Measurements from ENCODE around the gene ST6GAL1.

Gene ST6GAL1

GRCh38 chr3:186915806-186916796 lies 14.2 kb upstream of the ST6GAL1 start:
- no peak for DNase-seq (ENCODE audit: low read depth)

- no peak for DNase-seq (ENCODE audit: low read depth)
Observed at GRCh38 chr3:186917512-186918312, 12.6 kb upstream of the ST6GAL1 start.

GRCh38 chr3:186920301-186920700 lies 10.0 kb upstream of the ST6GAL1 start:
- no peak for DNase-seq (ENCODE audit: low read depth)

- no peak for DNase-seq (ENCODE audit: low read depth)
Observed at GRCh38 chr3:186920796-186921195, 9.5 kb upstream of the ST6GAL1 start.

DNA sequence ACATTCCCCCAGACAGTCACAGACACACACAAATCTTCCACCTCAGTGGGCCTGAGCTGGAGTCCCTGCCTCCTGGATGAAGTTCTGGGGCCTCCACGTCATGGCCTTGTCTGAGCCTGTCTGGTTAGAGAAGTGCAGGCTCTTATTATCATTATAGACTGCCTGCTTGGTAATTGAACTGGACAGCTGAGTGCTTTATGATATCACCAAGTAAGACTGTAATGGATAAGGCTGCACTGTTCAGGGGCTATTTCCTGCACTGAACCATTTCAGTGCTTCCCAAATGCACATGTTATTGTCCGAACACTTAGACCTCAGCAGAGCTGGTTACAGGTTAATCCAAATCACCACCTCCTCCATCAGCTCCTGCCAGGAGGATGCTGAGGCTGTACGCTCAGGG lies 8.7 kb upstream of the ST6GAL1 start:
- no peak for DNase-seq (ENCODE audit: low read depth)

GRCh38 chr3:186922224-186922623 lies 8.1 kb upstream of the ST6GAL1 start:
- no peak for DNase-seq (ENCODE audit: low read depth)

GRCh38 chr3:186922790-186923189 lies 7.5 kb upstream of the ST6GAL1 start:
- no peak for DNase-seq (ENCODE audit: low read depth)

- no peak for DNase-seq (ENCODE audit: low read depth)
Observed at GRCh38 chr3:186923241-186923640, 7.1 kb upstream of the ST6GAL1 start.

GRCh38 chr3:186925826-186926225 lies 4.5 kb upstream of the ST6GAL1 start:
- DNase-seq (ENCODE audit: low read depth) = no peak

DNA sequence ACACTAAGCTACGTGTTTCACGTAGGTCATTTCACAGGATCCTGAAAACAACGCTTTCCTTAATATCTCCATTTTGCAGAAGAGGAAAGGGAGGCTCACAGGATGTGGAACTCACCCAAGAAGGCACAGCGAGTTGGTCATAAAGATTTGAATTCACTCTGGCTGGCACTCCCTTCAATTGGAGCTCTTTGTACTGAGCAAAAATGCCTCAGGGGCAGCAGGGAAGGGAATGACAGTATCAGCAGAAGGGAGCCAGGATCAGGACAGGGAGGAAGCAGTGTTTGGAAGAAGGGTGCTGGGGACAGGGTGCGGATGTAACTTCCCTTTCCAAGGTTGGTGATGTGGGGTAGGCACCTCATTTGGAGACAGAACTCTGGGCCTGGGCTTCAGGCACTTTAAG lies 1.1 kb upstream of the ST6GAL1 start:
- no peak for DNase-seq (ENCODE audit: low read depth)

- DNase-seq (ENCODE audit: low read depth) = no peak
Observed at GRCh38 chr3:186929685-186930084, 641 bp upstream of the ST6GAL1 start.

GRCh38 chr3:186930641-186931531 lies 560 bp downstream of the ST6GAL1 start:
- DNase-seq (ENCODE audit: low read depth) = peak; percentile 46

DNA sequence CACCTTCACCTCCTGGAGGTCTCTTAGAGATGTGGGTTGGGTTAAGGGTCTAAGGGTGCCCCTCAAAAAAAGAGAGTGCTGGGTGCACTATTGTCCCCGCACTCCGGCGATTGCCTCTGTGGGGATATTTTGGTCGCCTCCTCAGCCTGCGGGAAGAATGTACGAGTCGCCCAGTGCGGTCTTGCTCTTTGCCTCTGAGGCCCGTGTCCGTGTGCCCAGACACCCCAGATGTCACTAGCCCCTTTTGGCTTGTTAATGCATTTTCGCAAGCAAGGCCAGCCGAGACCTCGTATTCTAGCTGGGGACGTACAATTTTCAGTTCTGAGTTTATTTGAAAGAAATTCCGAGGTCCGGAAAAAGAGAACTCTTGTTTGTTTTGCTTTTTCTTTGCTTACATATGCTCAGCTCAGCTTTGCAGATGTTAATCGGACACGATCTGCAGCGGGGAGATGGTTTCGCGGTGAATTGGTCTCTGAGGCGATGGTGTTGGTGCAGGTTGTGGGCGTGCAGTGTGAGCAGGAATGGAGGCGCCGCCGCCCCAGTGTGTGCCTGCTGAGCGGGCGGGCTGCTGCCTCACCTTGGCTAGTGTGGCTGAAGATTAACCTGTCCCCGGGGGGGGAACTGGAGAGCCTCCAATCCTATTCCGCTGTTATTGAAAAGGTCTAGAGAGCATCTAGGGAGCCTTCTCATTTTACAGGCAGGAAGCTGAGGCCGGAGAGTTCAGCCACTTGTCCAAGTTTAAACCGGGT lies 1.4 kb downstream of the ST6GAL1 start:
- peak; percentile 71 for DNase-seq (ENCODE audit: low read depth)

DNA sequence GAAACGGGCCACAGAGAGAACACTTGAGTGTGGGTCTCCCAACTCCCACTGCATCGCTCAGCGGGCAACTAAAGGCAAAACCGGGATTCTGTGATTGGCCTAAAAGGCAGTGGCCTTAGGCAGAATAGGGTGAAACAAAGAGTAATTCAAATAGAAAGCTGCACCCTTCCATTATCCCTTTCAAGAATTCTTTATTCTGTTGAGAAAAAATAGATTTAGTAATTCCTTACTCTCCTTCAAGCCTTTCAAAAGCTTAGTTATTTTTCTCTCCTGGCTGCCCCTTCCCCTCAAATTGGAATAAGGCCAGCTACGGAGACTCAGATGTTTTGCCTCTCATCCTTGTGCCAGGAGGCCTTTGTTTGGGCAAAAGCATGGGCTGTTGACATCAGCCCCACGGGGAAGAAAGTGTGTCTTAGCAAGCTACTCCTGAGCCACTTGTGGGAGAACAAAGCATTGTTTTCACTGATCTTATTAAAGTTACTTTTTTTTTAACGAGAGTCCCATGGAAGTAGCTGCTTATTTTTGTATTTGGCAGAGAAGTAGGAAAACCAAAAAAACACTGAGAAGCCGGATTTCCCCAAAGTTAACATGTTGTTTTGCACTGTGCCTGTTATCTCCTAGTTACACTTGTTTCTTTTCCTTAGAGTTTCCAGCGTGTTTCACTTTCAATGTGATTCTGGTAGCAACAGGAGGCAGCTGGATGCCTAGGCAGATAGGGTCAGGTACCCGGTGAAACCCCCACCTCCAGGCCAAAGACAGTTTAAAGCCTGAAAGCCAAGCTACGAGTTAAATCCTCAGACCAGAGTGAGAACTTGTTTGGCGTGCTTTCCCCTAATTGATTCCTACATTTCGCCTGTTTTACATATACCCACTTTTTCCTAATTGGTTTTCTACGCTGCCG lies 2.2 kb downstream of the ST6GAL1 start:
- DNase-seq (ENCODE audit: low read depth) = no peak

DNA sequence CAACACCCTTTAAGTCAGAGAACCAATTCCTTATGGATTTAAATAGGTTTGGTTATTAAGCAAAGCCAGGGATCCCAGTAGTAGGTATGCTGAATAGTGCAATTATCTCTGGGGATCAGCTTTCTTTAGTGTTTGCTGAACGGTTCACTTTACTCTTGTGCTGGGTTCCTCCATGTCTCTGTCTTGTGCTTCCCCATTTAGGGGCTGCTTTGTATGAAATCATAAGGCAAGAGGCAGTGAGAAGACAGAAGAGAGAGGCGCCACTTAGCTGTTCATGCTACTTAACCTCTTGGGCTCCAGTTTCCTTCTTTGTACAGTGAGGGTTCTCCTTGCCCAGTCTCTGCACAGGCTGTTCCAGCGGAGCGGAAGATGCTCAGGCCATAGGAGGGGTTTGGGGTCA lies 3.5 kb downstream of the ST6GAL1 start:
- no peak for DNase-seq (ENCODE audit: low read depth)

DNA sequence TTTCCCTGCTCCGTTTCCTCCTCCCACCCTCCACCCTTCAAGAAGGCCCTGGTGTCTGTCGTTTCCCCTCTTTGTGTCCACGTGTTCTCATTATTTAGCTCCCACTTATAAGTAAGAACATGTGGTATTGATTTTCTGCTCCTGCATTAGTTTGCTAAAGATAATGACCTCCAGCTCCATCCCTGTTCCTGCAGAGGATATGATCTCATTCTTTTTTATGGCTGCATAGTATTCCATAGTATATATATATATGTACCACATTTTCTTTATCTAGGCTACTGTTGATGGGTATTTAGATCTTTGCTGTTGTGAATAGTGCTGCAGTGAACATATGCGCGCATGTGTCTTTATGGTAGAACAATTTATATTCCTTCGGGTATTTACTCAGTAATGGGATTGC lies 4.8 kb downstream of the ST6GAL1 start:
- DNase-seq (ENCODE audit: low read depth) = no peak

GRCh38 chr3:186937017-186937875 lies 6.9 kb downstream of the ST6GAL1 start:
- DNase-seq (ENCODE audit: low read depth) = no peak

DNA sequence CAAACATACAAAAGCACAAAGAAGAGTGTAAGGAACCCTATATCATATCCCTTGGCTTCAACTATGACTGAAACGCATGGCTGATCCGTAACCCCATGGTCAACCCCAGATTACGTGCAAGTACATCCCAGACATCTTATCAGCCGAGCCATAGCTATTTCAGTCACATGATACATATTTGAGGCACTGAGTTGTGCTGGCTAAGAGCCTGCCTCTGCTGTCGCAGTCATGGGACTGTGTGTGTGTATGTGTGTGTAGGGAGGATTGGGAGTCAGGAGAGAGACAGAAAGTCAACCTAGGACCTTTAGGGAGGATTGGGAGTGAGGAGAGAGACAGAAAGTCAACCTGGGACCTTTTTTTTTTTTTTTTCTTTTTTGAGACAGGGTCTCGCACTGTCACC lies 8.4 kb downstream of the ST6GAL1 start:
- no peak for DNase-seq (ENCODE audit: low read depth)

GRCh38 chr3:186939536-186939935 lies 9.2 kb downstream of the ST6GAL1 start:
- DNase-seq (ENCODE audit: low read depth) = no peak

All from activated gamma-delta T cell treated with anti-CD3 and anti-CD28 coated beads, Interleukin-2, amount 50 U/mL, for 16 hours (primary cell).